HG03103 (cell line): ENCODE data around the gene CAPZB.

Source experiments
- ATAC-seq: cut with Tn5 transposase; IDR thresholded peaks from one replicate; pipeline ENCODE4 v1.9.1; 2021; ENCODE audit warnings: low read depth; ENCODE audit not compliant: unreplicated experiment

Gene CAPZB

DNA sequence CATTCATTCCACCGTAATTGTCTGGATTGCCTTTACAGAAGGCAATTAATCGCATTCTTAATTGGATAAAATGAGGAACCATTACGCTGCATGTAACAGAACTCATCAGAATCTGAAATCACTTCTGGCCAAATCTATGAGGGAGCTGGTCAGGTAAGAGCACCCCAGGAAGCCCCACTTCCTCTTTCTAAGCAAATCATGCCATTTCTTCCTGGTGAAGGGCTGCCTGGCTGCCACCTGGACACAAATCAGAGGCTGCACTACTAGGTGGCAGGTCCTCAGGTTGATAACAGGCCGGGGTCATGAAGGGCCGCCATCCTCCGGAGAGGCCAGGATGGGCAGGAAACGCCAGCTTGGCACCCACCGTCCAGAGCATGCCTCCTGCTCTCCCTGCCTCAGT lies 73.7 kb downstream of the CAPZB start:
- ATAC-seq = no peak

DNA sequence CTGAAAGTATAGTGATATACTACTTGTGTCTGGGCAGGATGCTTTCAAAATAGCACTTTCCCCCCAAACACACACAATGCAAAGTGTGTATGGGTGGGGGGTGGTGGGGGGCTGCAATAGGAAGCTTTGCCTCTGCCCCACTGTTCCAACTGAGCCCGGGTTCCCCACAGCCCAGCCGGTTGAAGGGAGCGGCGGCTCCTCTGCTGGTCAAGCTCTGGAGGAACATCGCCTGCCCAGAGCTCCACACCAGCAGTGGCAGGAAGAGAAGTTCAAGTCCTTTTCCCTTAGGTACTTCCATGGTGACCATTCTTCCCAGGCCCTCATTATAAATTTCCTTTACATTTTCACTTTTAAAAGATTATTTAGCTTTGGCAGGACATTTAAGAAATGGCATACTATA lies 74.9 kb downstream of the CAPZB start:
- no peak for ATAC-seq

GRCh38 chr1:19409477-19410341 lies 75.6 kb downstream of the CAPZB start:
- no peak for ATAC-seq

DNA sequence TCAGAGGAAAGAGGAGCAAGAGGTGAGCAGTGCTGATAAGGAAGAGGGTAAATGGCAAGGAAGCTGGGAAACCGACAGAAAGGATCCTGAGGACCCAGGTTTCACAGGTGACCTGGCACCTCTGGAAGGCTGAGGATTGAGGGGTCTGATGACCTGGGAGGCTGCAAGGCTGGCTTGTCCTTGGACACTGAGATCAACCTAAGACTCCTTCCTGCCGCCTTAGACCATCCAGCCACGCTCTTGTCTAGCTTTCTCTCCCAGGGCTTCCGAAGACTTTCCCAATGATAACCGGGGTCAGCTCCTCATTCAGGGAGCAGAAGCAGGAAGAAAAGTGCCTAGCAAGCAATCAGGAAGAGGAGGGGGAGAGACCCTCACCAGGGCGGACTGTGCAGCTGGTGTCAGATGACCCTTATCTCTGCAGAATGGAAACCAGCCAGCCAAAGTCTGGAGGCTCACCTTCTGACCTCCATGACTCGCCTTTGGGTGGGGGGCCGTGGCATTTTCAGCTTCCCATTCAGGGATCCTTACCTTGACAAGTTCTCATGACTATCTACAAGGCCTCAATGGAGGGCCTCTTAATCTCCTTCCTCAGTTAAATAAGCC lies 77.7 kb downstream of the CAPZB start:
- no peak for ATAC-seq

GRCh38 chr1:19406680-19407079 lies 78.7 kb downstream of the CAPZB start:
- ATAC-seq = no peak

- ATAC-seq = no peak
Measured at GRCh38 chr1:19405761-19406487, 79.4 kb downstream of the CAPZB start.

DNA sequence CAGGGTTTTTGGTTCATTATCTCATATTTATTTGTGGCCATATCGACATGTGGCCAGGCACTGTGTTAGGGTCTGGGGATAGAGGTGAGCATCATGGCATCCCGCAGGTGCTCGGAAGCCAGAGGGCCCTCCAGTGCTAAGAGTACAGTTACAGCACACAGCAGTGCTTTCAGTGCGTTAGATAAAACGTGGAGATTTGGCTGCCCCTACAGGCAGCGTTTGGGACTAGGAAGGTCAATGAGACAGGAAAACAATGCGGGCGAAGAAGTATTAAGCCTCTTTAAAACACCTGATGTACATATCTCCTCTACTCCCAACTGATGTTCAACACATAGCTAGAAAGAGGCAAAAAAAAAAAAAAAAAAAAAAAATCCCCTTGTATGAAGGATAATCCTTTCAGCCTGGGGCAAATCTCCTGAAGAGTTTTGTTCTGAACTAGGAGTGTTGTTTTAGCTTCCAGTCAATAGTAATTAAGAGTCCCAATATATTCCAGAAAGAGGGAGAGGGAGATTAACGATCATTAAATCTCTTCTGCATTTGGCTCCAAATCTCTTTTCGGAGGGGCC lies 80.1 kb downstream of the CAPZB start:
- no peak for ATAC-seq

DNA sequence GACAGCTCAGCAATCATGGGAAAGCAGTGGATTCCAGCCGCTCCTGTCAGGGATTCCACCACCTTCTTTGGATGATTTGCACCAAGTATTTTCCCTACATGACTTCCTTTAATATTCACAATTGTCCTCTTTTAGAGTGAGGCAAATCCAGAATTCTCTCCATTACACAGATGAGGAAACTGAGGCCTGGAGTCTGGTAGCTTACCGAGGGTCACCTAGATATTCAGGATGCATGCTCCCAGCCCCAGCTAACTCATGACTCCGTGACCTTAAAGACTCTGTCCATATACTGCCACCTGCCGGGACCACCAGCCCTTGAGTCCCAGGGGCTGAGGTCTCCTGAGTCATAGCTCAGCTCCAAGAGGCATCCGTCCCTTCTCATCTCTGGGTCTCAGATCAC lies 80.6 kb downstream of the CAPZB start:
- ATAC-seq = no peak

- ATAC-seq = no peak
Measured at GRCh38 chr1:19403256-19403655, 82.1 kb downstream of the CAPZB start.

DNA sequence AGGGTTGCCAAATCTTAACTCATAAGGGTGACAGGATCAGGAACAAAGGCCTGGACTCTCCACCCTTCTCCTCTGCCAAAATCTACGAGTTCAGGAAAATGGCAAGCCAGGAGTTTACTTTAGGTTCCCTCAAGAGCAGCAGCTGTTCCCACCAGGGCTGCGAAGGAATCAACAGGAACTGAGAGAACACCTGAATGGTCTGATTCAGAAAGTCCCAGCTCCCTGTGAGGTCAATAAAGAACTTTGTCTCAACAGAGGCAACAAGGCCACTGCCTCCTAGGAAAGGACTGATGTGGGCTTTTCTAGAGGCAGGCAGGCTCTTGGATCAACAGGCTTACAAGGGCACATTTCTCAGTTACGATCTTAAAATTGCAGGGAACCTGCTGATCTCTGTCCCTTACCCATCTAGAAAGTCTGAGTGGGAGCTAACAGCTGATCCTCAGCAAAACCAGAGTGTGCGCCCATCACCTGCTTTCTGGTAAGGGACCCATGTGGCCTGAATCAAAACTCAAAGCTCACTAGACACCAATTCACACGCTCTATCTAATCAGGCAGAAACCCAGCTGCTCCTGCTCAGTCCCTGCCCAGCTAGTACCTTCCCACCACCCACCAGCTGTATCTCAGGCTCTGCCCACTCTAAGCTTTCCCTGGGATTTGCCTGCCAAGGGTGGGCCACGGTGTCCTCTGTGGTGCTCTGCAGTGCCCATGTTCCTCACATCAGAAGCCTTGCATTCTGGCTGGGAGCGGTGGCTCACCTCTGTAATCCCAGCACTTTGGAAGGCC lies 83.1 kb downstream of the CAPZB start:
- no peak for ATAC-seq

DNA sequence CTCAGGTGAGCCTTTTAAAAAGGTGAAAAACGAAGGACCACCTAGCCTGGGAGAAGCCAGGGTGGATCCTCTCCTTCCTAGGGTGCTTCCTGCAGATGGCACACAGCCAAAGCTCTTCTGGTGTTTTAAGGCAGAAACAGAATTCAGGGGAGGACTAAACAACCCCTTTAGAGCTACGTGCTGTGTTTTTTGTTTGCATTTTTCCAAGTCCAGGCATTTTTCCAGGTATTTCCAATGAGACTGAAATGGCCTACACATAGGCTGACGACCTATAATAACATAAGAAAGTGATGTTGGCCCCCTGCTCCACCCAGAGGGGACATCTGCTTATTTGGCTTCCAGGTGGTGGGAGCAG lies 83.8 kb downstream of the CAPZB start:
- no peak for ATAC-seq

DNA sequence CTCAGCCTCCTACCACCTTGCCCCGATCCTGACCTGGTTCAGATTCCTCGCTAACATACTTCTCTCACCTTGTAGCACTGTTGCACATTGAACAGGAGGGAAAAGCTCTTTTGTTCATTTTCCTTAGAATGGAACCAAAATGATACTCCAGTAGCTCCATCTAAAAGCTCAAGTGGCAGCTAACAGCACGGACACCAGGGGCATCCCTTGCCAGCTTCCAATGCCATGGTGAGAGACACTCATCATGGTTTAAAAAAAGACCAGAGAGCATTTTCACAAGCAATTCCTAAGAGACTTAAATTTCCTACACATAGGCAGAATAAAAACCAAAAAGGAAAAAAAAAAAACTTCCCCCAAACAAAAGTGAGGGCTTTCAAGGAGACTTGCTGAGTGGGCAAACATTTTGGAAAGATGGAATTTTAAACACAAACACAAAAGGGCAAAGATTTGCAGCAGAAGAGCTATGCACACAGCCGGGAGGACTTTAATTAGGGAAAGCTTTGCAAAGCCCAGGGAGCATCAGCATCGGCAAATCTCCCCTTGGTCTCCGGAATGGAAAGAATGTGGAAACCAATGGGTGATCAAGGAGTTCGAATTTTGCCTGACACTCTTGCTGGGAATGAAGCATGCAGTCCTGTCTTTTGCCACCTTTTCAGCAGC lies 84.3 kb downstream of the CAPZB start:
- ATAC-seq = no peak

DNA sequence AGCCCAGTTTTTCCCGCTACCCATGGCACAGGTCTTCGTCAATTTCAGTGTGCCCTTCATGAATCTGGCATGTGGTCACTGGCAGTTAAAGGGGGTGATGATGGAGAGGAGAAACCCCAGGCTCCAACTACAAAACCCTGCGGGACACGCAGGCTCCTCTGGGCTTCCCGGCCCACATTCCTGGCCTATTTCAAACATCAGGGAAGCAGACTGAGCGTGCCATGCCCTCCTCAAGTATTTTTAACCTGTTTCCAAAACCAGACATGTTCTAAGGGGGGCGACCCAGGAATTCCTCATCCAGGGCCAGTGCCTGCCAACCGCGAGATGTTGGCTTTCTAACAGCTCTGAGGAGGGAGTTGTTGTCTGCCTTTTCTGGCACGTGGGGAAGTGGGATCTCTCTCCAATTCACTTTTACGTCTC lies 85.1 kb downstream of the CAPZB start:
- no peak for ATAC-seq

DNA sequence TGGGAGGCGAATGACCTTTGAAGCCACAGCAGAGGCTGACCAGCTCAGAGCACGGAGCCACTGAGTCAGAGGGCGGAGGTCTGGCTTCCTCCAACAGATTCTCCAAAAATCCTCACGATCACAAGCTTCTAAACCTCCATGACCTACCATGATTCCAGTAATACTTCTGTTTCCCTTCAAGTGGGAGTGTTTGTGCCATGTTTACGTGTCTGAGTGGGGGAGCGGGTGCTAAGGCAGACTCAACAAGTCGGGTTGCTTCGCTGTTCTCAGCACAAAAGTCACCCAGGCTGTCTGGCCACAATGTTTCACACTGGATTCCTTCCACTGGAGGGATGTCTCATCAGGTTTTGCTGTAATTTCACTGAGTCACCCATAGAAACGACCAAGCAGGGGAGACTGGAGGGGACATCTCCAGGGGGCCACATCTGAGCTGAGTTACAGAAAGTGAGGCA lies 87.0 kb downstream of the CAPZB start:
- no peak for ATAC-seq

DNA sequence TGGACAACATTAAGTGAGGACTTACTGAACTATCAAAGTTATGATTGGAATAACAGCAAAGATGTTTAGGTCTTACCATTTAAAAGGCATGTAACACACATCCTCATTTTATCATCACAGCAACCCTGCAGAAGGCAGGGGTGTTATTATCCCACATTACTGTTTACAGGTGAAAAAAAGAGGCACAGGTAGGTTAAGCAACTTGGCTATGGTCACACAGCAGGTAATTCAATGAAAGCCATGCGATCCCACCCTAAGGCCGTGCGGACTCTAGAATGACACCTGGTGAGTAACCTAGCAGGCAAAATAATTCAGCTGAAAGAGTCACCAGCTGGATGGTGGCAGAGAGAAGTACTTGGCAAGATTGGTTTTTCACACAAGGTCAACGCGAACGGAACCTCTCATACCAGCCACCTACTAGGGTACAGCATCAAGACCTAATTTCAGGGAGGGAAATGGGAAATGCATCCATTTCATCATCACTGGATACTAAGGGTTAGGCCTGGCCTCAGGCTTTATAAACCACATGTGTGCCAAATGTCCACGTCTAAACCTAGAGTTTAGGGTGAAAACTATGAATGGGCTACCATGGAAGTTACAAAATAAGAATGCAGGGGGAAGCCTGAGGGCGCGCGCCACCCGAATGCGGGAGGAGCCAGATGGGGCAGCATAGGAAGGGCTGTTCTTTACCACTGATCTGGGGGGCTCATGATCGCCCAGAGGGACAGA lies 88.0 kb downstream of the CAPZB start:
- ATAC-seq = no peak

GRCh38 chr1:19396280-19396679 lies 89.1 kb downstream of the CAPZB start:
- ATAC-seq = no peak

DNA sequence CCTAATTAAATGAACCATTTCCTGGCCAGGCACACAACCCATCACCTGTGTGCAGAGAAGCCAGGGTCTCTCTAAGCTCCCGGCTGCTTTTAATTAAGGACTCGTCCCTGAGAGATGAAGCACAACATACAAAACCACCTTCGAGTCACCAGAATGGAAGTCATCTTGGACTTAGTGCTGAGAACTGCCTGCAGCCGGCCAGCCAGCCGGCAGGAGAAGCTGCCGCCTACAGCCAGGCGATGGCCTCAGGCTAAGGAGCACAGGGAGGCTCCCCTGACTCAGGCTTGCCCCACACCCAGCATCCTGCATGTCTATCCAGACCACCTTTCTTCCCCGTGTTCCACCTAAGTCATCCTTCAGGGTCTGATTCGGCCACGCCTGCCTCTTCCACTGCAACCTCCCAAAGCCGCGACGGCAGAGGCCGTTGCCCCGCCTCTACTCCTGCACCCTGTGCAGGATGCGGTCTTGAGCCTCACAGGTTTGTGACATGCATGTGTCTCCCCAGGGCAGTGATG lies 89.6 kb downstream of the CAPZB start:
- ATAC-seq = no peak

DNA sequence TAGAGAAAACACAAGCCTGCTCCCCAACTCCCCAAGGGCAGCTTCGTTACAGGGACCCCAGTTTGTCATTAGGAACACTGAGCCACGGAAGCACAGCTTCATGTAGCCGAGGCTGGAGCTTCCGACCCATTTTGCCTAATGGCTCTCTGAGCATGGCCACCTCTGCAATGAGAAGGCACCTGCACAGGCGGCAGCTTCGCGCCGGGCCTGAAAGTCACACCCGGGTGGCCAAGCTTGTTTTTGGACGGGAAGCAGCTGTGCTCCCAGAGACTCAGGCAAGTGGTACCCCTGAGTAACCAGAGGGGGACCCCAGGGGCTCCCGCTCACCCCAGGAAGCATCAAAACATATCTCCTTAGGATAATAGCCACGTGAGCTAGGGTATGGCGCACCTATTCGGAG lies 92.3 kb downstream of the CAPZB start:
- ATAC-seq = no peak

GRCh38 chr1:19392221-19392620 lies 93.1 kb downstream of the CAPZB start:
- no peak for ATAC-seq
